ENCODE results near the gene GPX1. TPM values are rescaled to one million over a fixed set of nuclear protein-coding genes. Genes with fewer than 3 reads are reported as not detected.

The GPX1 gene
- total and polyA plus RNA-seq, 10 of the 15 experiments (the other 5 are each of a cell fraction or from before 2014, with no cell fraction given): 32.0 to 1,121 (median 400) TPM

- TF ChIP-seq SKIL (IDR thresholded peaks at IDR 0.05; ENCODE audit: low read depth, poor library complexity, severe bottlenecking) (no peak), IRF5 (IDR thresholded peaks at IDR 0.05; ENCODE audit: borderline replicate concordance) (no peak), KDM1A (IDR thresholded peaks at IDR 0.05; ENCODE audit: borderline replicate concordance) (no peak), CBFB (IDR thresholded peaks at IDR 0.05; ENCODE audit: low read depth) (peak; percentile 72; the same call in 1 of the 2 replicates), TARDBP (IDR thresholded peaks at IDR 0.05; ENCODE audit: borderline replicate concordance) (0 out of 2 replicates have a peak, but pooled peaks have one; percentile 48), ZNF687 (IDR thresholded peaks at IDR 0.05) (peak; percentile 99), NR2C1 (IDR thresholded peaks at IDR 0.05) (peak; percentile 47; the same call in 1 of the 2 replicates), ATF7 (IDR thresholded peaks at IDR 0.05; ENCODE audit: low read depth) (peak; percentile 61; the same call in 1 of the 2 replicates), ATF3 (IDR thresholded peaks at IDR 0.05; ENCODE audit: borderline replicate concordance, extremely low read depth, low read depth, low read length) (no peak), NFXL1 (IDR thresholded peaks at IDR 0.05; ENCODE audit: borderline replicate concordance) (no peak), NKRF (conservative IDR thresholded peaks at IDR 0.05) (peak; percentile 53), BHLHE40 (IDR thresholded peaks at IDR 0.05; ENCODE audit: borderline replicate concordance in 1 of 2, low read depth in 2 of 2, low read length in 1 of 2) (peak; percentile 95 to 99), SMAD5 (IDR thresholded peaks at IDR 0.05; ENCODE audit: low read depth) (peak; percentile 57; the same call in 1 of the 2 replicates), NFIC (IDR thresholded peaks at IDR 0.05; ENCODE audit: low read depth, low read length) (no peak), RFX5 (IDR thresholded peaks at IDR 0.05; ENCODE audit: low read depth, low read length) (peak; percentile 55; the same call in 1 of the 2 replicates), TBL1XR1 (IDR thresholded peaks at IDR 0.05; ENCODE audit: low read depth, low read length) (peak; percentile 18; the same call in 1 of the 2 replicates), ZNF24 (IDR thresholded peaks at IDR 0.05) (no peak), POLR2AphosphoS5 (IDR thresholded peaks at IDR 0.05; ENCODE audit: low read length) (peak; percentile 88), ESRRA (IDR thresholded peaks at IDR 0.05; ENCODE audit: low read length) (no peak)
Observed at GRCh38 chr3:49339941-49340800, 18.0 kb downstream of the GPX1 start, which contains the start of gene USP4 (continued).

All from GM12878 (cell line).